PC-9 (cell line): Measurements from ENCODE around the gene KLHDC4. TPM values are rescaled to one million over a fixed set of nuclear protein-coding genes. Genes with fewer than 3 reads are reported as not detected.

Source experiments
- BruUV-seq: library from RNA; stranded (reverse); fragments of 400-500 nt; replicated peaks from 2 replicates; lab custom pipeline; 2021; lab: Mats Ljungman, UMichigan
- CTCF ChIA-PET: fragments of 300-600 bp; sonication (Branson Sonifier 250); formaldehyde crosslinking; loops from one replicate; lab custom pipeline; 2022; ENCODE audit warnings: antibody characterized with exemption; lab: Charles Lee
- POLR2A ChIA-PET: fragments of 300-600 bp; sonication (Branson Sonifier 250); formaldehyde crosslinking; loops from one replicate; lab custom pipeline; 2022; ENCODE audit warnings: antibody characterized with exemption; ENCODE audit not compliant: unreplicated experiment; lab: Charles Lee
- DNase-seq, 2 experiments: peaks; one replicate each; pipeline versions ENCODE4 v3.0.0 to v3.0.0-alpha.2; 2015 to 2022; ENCODE audit warnings: mixed read lengths in 1 of 2
- H2AFZ ChIP-seq: fragments of 200-600 bp; sonication (generic); 2 replicates; pipeline ENCODE4 v1.8.1; 2017; ENCODE audit warnings: antibody characterized with exemption
- H3F3A ChIP-seq: fragments of 200-600 bp; sonication (generic); 2 replicates; pipeline ENCODE4 v1.8.1; 2017; ENCODE audit warnings: antibody characterized with exemption, mild to moderate bottlenecking, low read depth; ENCODE audit not compliant: insufficient read depth
- H3K27ac ChIP-seq: fragments of 200-600 bp; sonication (generic); 2 replicates; pipeline ENCODE4 v1.6.1; 2016; ENCODE audit warnings: mixed run types
- H3K27me3 ChIP-seq: fragments of 200-600 bp; sonication (generic); 2 replicates; pipeline ENCODE4 v1.6.1; 2016; ENCODE audit warnings: low read depth, mixed run types; ENCODE audit not compliant: insufficient read depth
- H3K36me3 ChIP-seq: fragments of 200-600 bp; sonication (generic); 2 replicates; pipeline ENCODE4 v1.6.1; 2016; ENCODE audit warnings: low read depth, mixed run types
- H3K4me1 ChIP-seq: fragments of 200-600 bp; sonication (generic); replicated peaks from 2 replicates; pipeline ENCODE4 v1.6.1; 2016; ENCODE audit warnings: mixed run types; ENCODE audit not compliant: insufficient read depth
- H3K4me2 ChIP-seq: fragments of 200-600 bp; sonication (generic); 2 replicates; pipeline ENCODE4 v1.6.1; 2017; ENCODE audit warnings: mixed run types
- H3K4me3 ChIP-seq: fragments of 200-600 bp; sonication (generic); 2 replicates; pipeline ENCODE4 v1.6.1; 2016; ENCODE audit warnings: mixed run types
- H3K79me2 ChIP-seq: fragments of 200-600 bp; sonication (generic); 2 replicates; pipeline ENCODE4 v1.6.1; 2017; ENCODE audit warnings: low read depth, mixed run types
- H3K9me2 ChIP-seq: fragments of 200-600 bp; sonication (generic); 2 replicates; pipeline ENCODE4 v1.8.1; 2017; ENCODE audit warnings: mild to moderate bottlenecking; ENCODE audit not compliant: insufficient read depth
- H3K9me3 ChIP-seq: fragments of 200-600 bp; sonication (generic); 2 replicates; pipeline ENCODE4 v1.8.1; 2016; ENCODE audit warnings: low read depth; ENCODE audit not compliant: insufficient read depth
- H4K20me1 ChIP-seq: fragments of 200-600 bp; sonication (generic); 2 replicates; pipeline ENCODE4 v1.8.1; 2017; ENCODE audit not compliant: insufficient read depth
- EZH2 ChIP-seq: fragments of 200-600 bp; sonication (generic); IDR thresholded peaks from 2 replicates; pipeline ENCODE4 v1.8.0; 2017; ENCODE audit warnings: antibody characterized with exemption, low read depth
- intact Hi-C: fragments of 100-400 bp; cut with micrococcal nuclease; formaldehyde crosslinking; loops from one replicate; pipeline ENCODE4 v1.10.0; 2022; ENCODE audit not compliant: unreplicated experiment
- total RNA-seq: library from RNA; stranded (reverse); gene quantifications from 2 replicates; pipeline ENCODE4 v1.2.3, GENCODE V29; 2021
- TF ChIP-seq, protein P1 (sequence below): fragments of 200-600 bp; sonication (generic); conservative IDR thresholded peaks from 2 replicates; pipeline ENCODE4 v1.6.1; 2017; ENCODE audit warnings: mixed run types, antibody characterized with exemption, mild to moderate bottlenecking, moderate library complexity

KLHDC4 gene
- total RNA-seq, 1 experiment from 2014 or later, result 66.5 TPM

DNA sequence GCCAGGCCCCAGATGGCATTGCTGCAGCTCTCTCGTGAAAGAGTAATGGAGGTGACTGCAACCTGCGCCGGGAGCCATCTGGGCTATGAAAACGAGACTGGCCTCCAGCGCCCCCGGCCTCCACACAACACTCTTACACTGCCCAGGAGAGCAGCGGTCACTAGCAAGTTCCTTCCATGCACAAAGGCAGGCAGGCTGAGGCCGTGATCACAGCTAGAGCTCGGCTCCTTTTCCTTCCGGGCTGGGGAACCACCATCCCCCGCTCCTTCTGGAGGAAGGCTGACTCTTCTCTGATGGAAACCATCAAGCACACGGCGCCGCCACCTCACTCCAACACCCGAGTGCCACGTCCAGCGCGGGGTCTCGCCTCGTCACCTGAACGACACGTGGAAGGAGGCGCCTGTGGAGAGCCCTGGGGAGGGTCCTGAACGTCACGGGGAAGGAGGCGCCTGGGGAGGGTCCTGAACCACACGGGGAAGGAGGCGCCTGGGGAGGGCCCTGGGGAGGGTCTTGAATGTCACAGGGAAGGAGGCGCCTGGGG lies 61.9 kb downstream of the KLHDC4 start:
- no peak overlapping the region for H3K27ac ChIP-seq

DNA sequence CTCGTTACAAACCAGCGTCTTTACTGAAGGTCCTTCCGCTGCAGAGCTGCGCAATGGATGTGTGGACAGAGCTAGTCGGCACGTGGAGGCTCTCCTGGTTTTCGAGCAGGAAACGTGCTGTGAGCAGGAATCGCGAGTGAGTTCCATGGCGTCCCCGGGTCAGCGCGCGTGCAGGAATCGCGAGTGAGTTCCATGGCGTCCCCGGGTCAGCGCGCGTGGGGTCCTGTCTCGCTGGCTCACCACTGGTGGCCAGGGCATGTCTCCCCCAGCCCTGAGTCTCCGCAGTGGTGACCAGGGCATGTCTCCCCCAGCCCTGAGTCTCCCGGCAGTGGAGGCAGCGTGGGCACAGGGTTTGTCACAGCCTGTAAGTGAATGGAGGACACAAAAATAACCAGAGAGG lies 62.7 kb downstream of the KLHDC4 start:
- intact Hi-C loops, result no loop called here
- TF ChIP-seq EZH2, result no peak
- TF ChIP-seq, protein P1, sequence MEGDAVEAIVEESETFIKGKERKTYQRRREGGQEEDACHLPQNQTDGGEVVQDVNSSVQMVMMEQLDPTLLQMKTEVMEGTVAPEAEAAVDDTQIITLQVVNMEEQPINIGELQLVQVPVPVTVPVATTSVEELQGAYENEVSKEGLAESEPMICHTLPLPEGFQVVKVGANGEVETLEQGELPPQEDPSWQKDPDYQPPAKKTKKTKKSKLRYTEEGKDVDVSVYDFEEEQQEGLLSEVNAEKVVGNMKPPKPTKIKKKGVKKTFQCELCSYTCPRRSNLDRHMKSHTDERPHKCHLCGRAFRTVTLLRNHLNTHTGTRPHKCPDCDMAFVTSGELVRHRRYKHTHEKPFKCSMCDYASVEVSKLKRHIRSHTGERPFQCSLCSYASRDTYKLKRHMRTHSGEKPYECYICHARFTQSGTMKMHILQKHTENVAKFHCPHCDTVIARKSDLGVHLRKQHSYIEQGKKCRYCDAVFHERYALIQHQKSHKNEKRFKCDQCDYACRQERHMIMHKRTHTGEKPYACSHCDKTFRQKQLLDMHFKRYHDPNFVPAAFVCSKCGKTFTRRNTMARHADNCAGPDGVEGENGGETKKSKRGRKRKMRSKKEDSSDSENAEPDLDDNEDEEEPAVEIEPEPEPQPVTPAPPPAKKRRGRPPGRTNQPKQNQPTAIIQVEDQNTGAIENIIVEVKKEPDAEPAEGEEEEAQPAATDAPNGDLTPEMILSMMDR, result no peak

More for the DNA sequence above, 61.9 kb downstream of the KLHDC4 start:
- H3K4me1 ChIP-seq, result no peaks in the 10 kb centered on the region
- H3K79me2 ChIP-seq, result no peaks in the 10 kb centered on the region
- H2AFZ ChIP-seq, result no peak overlapping the region
- H3K9me2 ChIP-seq, result no peaks in the 10 kb centered on the region
- no TSS peak for BruUV-seq
- H3F3A ChIP-seq, result no peaks in the 10 kb centered on the region
- intact Hi-C loops, result no loop called here
- no peak for DNase-seq
- no peak overlapping the region for H3K4me3 ChIP-seq
- no peaks in the 10 kb centered on the region for H3K27me3 ChIP-seq
- TF ChIP-seq, protein P1, result no peak
- no peak for TF ChIP-seq EZH2
- peaks cover 7% of the 10 kb centered on the region; the same call in 1 of the 2 replicates for H3K36me3 ChIP-seq
- H3K9me3 ChIP-seq, result no peaks in the 10 kb centered on the region
- ChIA-PET CTCF (no interaction called here), POLR2A (no interaction called here)
- H3K4me2 ChIP-seq, result no peak overlapping the region
- peaks cover 11% of the 10 kb centered on the region; the same call in 1 of the 2 replicates for H4K20me1 ChIP-seq

DNA sequence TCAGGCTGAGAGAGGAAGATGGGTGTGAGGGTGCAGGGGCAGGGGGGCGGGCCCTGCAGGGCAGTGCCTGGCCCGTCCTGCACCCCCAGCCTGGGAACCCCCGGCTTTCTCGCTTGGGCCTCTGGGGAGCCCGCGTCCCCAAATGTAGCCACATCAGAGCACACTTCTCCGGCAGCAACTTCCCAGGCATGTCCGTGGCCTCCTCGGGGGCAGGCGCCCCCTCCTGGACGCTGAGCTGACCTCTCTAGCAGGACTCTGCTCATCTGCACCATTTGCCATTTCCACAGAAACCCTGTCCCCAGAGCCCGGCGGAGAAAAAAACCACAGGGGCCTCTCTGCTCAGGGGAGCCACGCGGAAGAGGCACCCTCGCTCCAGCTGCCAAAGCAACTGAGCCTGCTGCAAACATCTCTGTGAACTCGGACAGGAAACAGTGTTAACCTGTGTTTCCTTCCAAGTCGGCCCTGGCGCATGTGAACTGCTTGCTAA lies 63.4 kb downstream of the KLHDC4 start:
- no TSS peak for BruUV-seq
- Histone ChIP-seq H3K4me2 (no peak overlapping the region), H3K79me2 (no peaks in the 10 kb centered on the region), H3K4me3 (no peak overlapping the region), H3F3A (no peaks in the 10 kb centered on the region), H3K27ac (no peak overlapping the region), H3K36me3 (0 out of 2 replicates have a peak, but pooled peaks cover 4% of the 10 kb centered on the region), H3K9me2 (no peaks in the 10 kb centered on the region), H2AFZ (no peak overlapping the region), H3K9me3 (no peaks in the 10 kb centered on the region), H4K20me1 (peaks cover 11% of the 10 kb centered on the region; the same call in 1 of the 2 replicates), H3K4me1 (no peaks in the 10 kb centered on the region), H3K27me3 (no peaks in the 10 kb centered on the region)
- no peak for TF ChIP-seq EZH2
- TF ChIP-seq, protein P1, result peak; percentile 41; the same call in 1 of the 2 replicates
- ChIA-PET POLR2A (no interaction called here), CTCF (no interaction called here)
- no peak for DNase-seq
- intact Hi-C loops, result no loop called here

More for the DNA sequence above, 62.7 kb downstream of the KLHDC4 start:
- H3K27me3 ChIP-seq, result no peaks in the 10 kb centered on the region
- BruUV-seq, result no TSS peak
- POLR2A ChIA-PET, result no interaction called here
- H4K20me1 ChIP-seq, result peaks cover 11% of the 10 kb centered on the region; the same call in 1 of the 2 replicates
- H3K4me2 ChIP-seq, result no peak overlapping the region
- no peak overlapping the region for H3K27ac ChIP-seq
- no peak overlapping the region for H2AFZ ChIP-seq
- H3K4me1 ChIP-seq, result no peaks in the 10 kb centered on the region
- H3K9me3 ChIP-seq, result no peaks in the 10 kb centered on the region
- DNase-seq, result no peak
- CTCF ChIA-PET, result no interaction called here
- H3K4me3 ChIP-seq, result no peak overlapping the region
- H3K79me2 ChIP-seq, result no peaks in the 10 kb centered on the region
- H3K36me3 ChIP-seq, result peaks cover 5% of the 10 kb centered on the region; the same call in 1 of the 2 replicates
- H3F3A ChIP-seq, result no peaks in the 10 kb centered on the region
- H3K9me2 ChIP-seq, result no peaks in the 10 kb centered on the region
